ENCODE data around the gene NOP9. TPM values are rescaled to one million over a fixed set of nuclear protein-coding genes. Genes with fewer than 3 reads are reported as not detected.

NOP9 gene
- total and polyA plus RNA-seq, 9 of the 15 experiments (the other 6 are each of a cell fraction or from before 2014, with no cell fraction given) = 1.0 to 27.9 (median 15.1) TPM

GRCh38 chr14:24335461-24336171 lies 36.0 kb downstream of the NOP9 start:
- no peak for FAIRE-seq
- WGBS (ENCODE audit: insufficient coverage, low coverage, missing lambda C conversion rate) = 25% methylated on average over 8 of the region's 12 CpGs
- no peak overlapping the region for H3K4me3 ChIP-seq
- no peaks in the 10 kb centered on the region for H3K9me1 ChIP-seq (ENCODE audit: control insufficient read depth, insufficient read depth, low read length)
- H3K27me3 ChIP-seq (ENCODE audit: control insufficient read depth in 2 of 2, insufficient read depth in 2 of 2, low read length in 2 of 2) = peaks cover 0 to 9% of the 10 kb centered on the region in 2 experiments; a peak in 1 of 5 replicates
- no peak for DNase-seq (ENCODE audit: extremely low read depth in 1 of 4, low spot score in 3 of 4)
- no peak for TF ChIP-seq HSF4 (CRISPR knock-in tag; IDR thresholded peaks at IDR 0.05; ENCODE audit: borderline replicate concordance)
- TF ChIP-seq GTF2E2 (tag; IDR thresholded peaks at IDR 0.05) = no peak
- no peak for TF ChIP-seq ILK (tag; IDR thresholded peaks at IDR 0.05; ENCODE audit: borderline replicate concordance, low read depth)
- TF ChIP-seq ATF2 (CRISPR knock-in tag; IDR thresholded peaks at IDR 0.05) = no peak
- no peak for TF ChIP-seq KDM4B (IDR thresholded peaks at IDR 0.05; ENCODE audit: borderline replicate concordance in 2 of 2, low read depth in 1 of 2)
- no peak for TF ChIP-seq C11orf30 (IDR thresholded peaks at IDR 0.05; ENCODE audit: low read depth)
- no peak for TF ChIP-seq KLF1 (tag; IDR thresholded peaks at IDR 0.05)
- no peak for TF ChIP-seq THRA (IDR thresholded peaks at IDR 0.05)
- no peak for TF ChIP-seq CAMTA2 (CRISPR knock-in tag; conservative IDR thresholded peaks at IDR 0.05)
- no peak for TF ChIP-seq PRDM10 (IDR thresholded peaks at IDR 0.05; ENCODE audit: partially characterized antibody)
- no peak for TF ChIP-seq SNIP1 (IDR thresholded peaks at IDR 0.05; ENCODE audit: low read depth)
- no peak for TF ChIP-seq ZNF583 (CRISPR knock-in tag; IDR thresholded peaks at IDR 0.05)
- TF ChIP-seq HNRNPH1 (optimal IDR thresholded peaks at IDR 0.05; ENCODE audit: low read depth, low read length) = no peak
- no peak for TF ChIP-seq XRCC4 (IDR thresholded peaks at IDR 0.05; ENCODE audit: extremely low read depth, insufficient read depth, insufficient read length)
- no peaks in the 10 kb centered on the region for H3K36me3 ChIP-seq (ENCODE audit: control insufficient read depth, insufficient read depth, low read length)
- intact Hi-C loops (cut with micrococcal nuclease) (no loop called here), in situ Hi-C loops (cut with MboI) (loop anchor here (25.0 kb wide), 1 partner anchor 352 kb away; no protein-coding TSS in a partner anchor)
- H2AFZ ChIP-seq (ENCODE audit: low read depth, low read length) = no peak overlapping the region
- H3K27ac ChIP-seq (ENCODE audit: extremely low read depth, low read depth, low read length) = no peak overlapping the region
- H3K9ac ChIP-seq (ENCODE audit: insufficient read depth in 1 of 2, low read depth in 2 of 2, low read length in 2 of 2) = no peak overlapping the region
- peaks cover 5 to 43% of the 10 kb centered on the region in 2 experiments; a peak in 4 of 5 replicates for H3K4me1 ChIP-seq (replicated peaks in 1 of 2; ENCODE audit: control insufficient read depth in 2 of 2, insufficient read depth in 2 of 2, low read length in 2 of 2)
- BruUV-seq (replicated peaks) = no TSS peak
- no peaks in the 10 kb centered on the region for H4K20me1 ChIP-seq (replicated peaks; ENCODE audit: control insufficient read depth, insufficient read depth, low read length)
- no peak overlapping the region for H3K4me2 ChIP-seq (ENCODE audit: insufficient read depth, low read length)
- ChIA-PET POLR2A (interaction anchor here (0.7 to 1.0 kb wide), 2 partner anchors 96 kb away, joined by 3 to 4 read pairs; no protein-coding TSS in a partner anchor), CTCF (ENCODE audit: low intra/inter-chr PET ratio) (interaction anchor here (3.1 to 3.5 kb wide), 2 partner anchors 96 to 101 kb away, joined by 19 to 35 read pairs; no protein-coding TSS in a partner anchor)
- H3K79me2 ChIP-seq (ENCODE audit: control insufficient read depth, insufficient read depth, low read length) = no peaks in the 10 kb centered on the region
- no peaks in the 10 kb centered on the region for H3K9me3 ChIP-seq (replicated peaks; ENCODE audit: control insufficient read depth, insufficient read depth, low read depth, low read length)
- ATAC-seq = no peak
